Measurements from ENCODE around the gene LINGO3. TPM values are rescaled to one million over a fixed set of nuclear protein-coding genes. Genes with fewer than 3 reads are reported as not detected.

LINGO3 gene
- total and polyA plus RNA-seq, 10 of the 15 experiments (the other 5 are each of a cell fraction or from before 2014, with no cell fraction given), result 0.09 to 2.0 (median 0.40) TPM; not detected in 5

- POLR2A ChIA-PET, result interaction anchor here (0.7 kb wide), 2 partner anchors 24 to 159 kb away, joined by 6 to 11 read pairs; no protein-coding TSS in a partner anchor
- H3K27ac ChIP-seq (ENCODE audit: control insufficient read depth, insufficient read depth), result no peak overlapping the region
- no peak for ATAC-seq
Observed at GRCh38 chr19:2318923-2319322, 11.0 kb upstream of the LINGO3 start.

More at GRCh38 chr19:2318923-2319322, 11.0 kb upstream of the LINGO3 start:
- peaks cover 3% of the 10 kb centered on the region; the same call in 1 of the 2 replicates for H3K4me1 ChIP-seq (ENCODE audit: control insufficient read depth, insufficient read depth, low read length)
- no TSS peak for BruUV-seq (replicated peaks)
- 42% methylated on average over 5 of the region's 6 CpGs for WGBS (ENCODE audit: insufficient coverage, insufficient replicate concordance, low lambda C conversion rate, missing lambda C conversion rate)
- H2AFZ ChIP-seq (ENCODE audit: control insufficient read depth, low read depth, low read length), result no peak overlapping the region
- TF ChIP-seq ZSCAN29 (IDR thresholded peaks at IDR 0.05), result no peak
- TF ChIP-seq FOS (IDR thresholded peaks at IDR 0.05; ENCODE audit: borderline replicate concordance, extremely low read depth, insufficient read length), result no peak
- TF ChIP-seq IRF5 (IDR thresholded peaks at IDR 0.05; ENCODE audit: borderline replicate concordance), result no peak
- no peak for TF ChIP-seq SUZ12 (IDR thresholded peaks at IDR 0.05; ENCODE audit: unreplicated experiment)
- no peak for TF ChIP-seq ZNF207 (IDR thresholded peaks at IDR 0.05; ENCODE audit: borderline replicate concordance)
- TF ChIP-seq ZBTB4 (CRISPR knock-in tag; IDR thresholded peaks at IDR 0.05), result no peak
- no peak for TF ChIP-seq POU2F2 (IDR thresholded peaks at IDR 0.05; ENCODE audit: borderline replicate concordance, low read depth, low read length)
- TF ChIP-seq ZNF592 (IDR thresholded peaks at IDR 0.05), result no peak
- no peak for TF ChIP-seq BMI1 (IDR thresholded peaks at IDR 0.05; ENCODE audit: borderline replicate concordance)
- H3K9ac ChIP-seq (ENCODE audit: control insufficient read depth, insufficient read depth, low read length), result no peak overlapping the region
- peaks cover 6% of the 10 kb centered on the region; the same call in 1 of the 3 replicates for H3K9me3 ChIP-seq (replicated peaks; ENCODE audit: control insufficient read depth, insufficient read depth, low read length)
- H4K20me1 ChIP-seq (ENCODE audit: control insufficient read depth, insufficient read depth), result no peaks in the 10 kb centered on the region
- no peak overlapping the region for H3K4me2 ChIP-seq (ENCODE audit: control insufficient read depth, insufficient read depth)
- SMC1A ChIA-PET (ENCODE audit: uncharacterized antibody, unreplicated experiment), result interaction anchor here (0.7 to 1.3 kb wide), 3 partner anchors 9 to 80 kb away, joined by 3 to 5 read pairs (median 3); no protein-coding TSS in a partner anchor
- intact Hi-C loops (cut with micrococcal nuclease; ENCODE audit: unreplicated experiment) (no loop called here), in situ Hi-C loops (cut with MboI) (loop anchor here (5.0 kb wide), 1 partner anchor 87 kb away; no protein-coding TSS in a partner anchor)
- no peak overlapping the region for H3K4me3 ChIP-seq
- FAIRE-seq, result no peak
- no peaks in the 10 kb centered on the region for H3K27me3 ChIP-seq (replicated peaks in 1 of 2; ENCODE audit: control insufficient read depth in 2 of 2, insufficient read depth in 2 of 2, low read length in 1 of 2)
- no peaks in the 10 kb centered on the region; the same call in 1 of the 2 replicates for H3K79me2 ChIP-seq (ENCODE audit: control insufficient read depth, insufficient read depth, low read length)
- DNase-seq (ENCODE audit: low read depth, low spot score), result no peak
- RAD21 ChIA-PET (ENCODE audit: unreplicated experiment), result interaction anchor here (0.7 to 1.4 kb wide), 3 partner anchors 30 to 188 kb away, joined by 4 to 11 read pairs (median 5); no protein-coding TSS in a partner anchor
- CTCF ChIA-PET, result interaction anchor here (0.6 to 1.4 kb wide), 4 partner anchors 71 to 337 kb away, joined by 3 to 9 read pairs (median 3); no protein-coding TSS in a partner anchor
- peaks cover 0 to 6% of the 10 kb centered on the region in 2 experiments; a peak in 2 of 4 replicates for H3K36me3 ChIP-seq (ENCODE audit: control insufficient read depth in 2 of 2, insufficient read depth in 2 of 2, low read length in 1 of 2)

All from GM12878 (cell line).